GM19193 (cell line): ENCODE measurements around the gene CEP135.

Experiments used
- POLR2A ChIP-seq: IDR thresholded peaks from 4 replicates; pipeline ENCODE4 v1.6.1; 2011; ENCODE audit not compliant: insufficient read depth, insufficient read length; ENCODE audit errors: extremely low read depth

The CEP135 gene

DNA sequence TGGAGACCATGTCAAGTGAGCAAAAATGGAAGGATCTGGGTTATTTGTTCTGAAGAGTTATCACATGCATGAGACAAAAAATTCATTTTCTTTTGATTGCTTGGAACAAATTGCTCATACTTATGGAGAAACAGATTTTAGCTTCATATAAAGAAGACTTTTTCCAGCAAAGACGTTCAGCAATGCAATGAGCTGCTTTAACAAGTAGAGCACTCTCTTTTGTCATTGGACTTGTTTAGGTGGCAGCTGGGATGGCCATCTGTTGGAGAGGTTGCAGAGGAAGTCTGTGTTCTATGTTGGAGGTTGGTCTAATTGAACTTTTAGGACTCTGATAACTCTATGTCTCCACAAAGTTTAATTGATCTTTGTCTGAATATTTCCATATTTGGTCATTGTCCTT lies 19.9 kb upstream of the CEP135 start:
- no peak for TF ChIP-seq POLR2A

DNA sequence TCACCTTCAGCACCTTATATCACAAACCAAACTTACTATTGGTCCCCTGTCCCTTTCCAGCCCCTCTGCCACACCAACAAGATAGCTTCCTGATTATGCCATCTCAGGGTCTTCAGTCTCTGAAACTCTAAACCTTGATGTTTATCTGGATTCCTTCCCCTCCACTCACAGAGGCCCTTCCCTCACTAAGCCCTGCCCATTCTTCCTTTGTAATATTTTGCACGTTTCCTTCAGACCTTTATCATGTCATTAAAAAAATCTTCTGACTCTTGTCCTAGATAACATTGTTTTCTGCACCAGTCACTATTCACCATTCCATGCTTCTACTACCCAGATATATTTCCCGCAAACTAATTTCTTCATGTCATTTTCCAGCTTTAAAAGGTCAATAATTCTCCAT lies 17.7 kb upstream of the CEP135 start:
- TF ChIP-seq POLR2A = no peak

GRCh38 chr4:55931833-55932232 lies 16.9 kb upstream of the CEP135 start:
- TF ChIP-seq POLR2A = no peak

DNA sequence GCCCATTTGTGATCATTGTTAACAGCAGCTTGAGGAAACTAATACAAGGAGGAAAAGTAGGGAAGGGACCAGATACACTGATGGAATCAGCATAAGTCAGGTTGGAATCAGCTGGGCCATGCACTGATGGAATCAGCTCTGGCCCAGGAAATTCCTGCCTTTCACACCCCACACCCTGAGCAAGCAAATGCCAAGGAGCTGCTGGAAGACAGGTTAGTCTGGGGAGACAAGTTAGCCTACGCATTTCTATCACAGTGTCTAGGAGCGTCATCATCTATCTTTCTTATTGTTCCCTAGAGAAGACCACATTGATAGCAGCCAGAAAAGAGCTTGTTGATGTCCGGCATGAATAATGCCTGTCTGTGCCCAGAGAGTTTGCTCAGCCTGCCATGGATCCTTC lies 16.2 kb upstream of the CEP135 start:
- TF ChIP-seq POLR2A = no peak

GRCh38 chr4:55933611-55934010 lies 15.1 kb upstream of the CEP135 start:
- TF ChIP-seq POLR2A = no peak

DNA sequence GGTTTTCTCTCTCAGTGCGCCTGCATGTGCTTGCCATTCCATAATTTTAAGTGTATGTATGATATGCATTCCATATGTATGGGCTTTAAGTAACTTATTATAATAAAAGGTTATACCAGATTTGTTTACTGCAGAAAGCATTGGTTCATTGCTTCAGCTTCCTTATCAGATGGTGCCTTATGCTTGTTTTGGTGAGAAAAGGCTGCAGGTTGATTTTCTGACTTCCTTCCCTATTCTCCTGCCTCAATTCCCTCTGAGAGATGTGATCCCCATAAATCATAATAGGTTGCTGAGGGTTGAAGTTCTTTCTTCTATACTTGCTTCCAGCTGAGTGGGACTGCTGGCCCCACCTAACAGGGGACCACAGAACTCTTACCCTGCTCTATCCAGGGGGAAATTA lies 10.3 kb upstream of the CEP135 start:
- no peak for TF ChIP-seq POLR2A

DNA sequence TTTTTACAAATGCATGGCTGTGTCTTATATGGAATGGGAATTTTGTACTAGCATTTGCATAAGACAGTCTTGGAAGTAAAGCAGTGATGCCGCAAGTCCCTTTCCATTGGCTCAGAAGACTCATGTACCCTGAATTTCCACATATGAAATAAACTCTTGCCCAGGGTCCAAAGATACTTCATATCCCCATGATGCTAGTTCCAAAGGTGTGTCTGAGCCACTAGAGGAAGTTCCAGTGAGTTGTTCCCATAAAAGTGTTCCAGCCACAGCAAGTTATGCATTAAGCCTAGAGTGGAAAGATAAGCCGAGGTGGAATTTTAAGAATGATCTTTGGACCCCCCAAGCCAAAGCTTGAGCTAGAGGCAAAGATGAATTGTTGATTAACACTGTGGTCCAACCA lies 9.3 kb upstream of the CEP135 start:
- TF ChIP-seq POLR2A = no peak

GRCh38 chr4:55941881-55942396 lies 6.8 kb upstream of the CEP135 start:
- TF ChIP-seq POLR2A = no peak

DNA sequence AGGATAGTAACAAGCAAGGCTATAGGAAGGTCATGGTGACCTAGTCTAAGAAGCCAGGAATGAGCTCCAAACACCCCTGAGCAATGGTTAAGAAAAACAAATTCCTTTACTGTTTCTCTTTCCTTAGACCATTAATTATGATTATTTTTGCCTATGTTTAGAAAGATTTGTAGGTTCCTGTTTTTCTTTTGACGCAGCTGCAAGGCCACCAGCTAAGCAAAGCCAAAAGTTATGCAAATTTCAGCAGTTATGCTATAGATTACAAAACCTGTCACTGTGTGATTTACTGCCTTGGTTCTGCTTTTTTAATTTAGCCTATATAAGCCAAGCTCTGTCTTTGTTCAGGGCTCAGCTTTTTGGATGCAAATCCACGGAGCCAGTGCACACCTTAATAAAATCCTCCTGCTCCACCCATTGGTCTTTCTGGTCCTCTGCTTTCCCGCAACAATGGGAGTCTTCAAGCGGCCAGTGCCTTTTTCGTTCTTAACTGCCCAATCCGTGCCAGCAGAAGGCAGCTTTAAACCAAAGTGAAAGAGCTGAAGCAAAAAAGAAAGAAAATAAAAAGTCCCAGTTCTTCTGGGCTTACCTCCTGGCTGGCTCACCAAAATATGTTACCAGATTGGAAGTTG lies 1.4 kb upstream of the CEP135 start:
- no peak for TF ChIP-seq POLR2A

DNA sequence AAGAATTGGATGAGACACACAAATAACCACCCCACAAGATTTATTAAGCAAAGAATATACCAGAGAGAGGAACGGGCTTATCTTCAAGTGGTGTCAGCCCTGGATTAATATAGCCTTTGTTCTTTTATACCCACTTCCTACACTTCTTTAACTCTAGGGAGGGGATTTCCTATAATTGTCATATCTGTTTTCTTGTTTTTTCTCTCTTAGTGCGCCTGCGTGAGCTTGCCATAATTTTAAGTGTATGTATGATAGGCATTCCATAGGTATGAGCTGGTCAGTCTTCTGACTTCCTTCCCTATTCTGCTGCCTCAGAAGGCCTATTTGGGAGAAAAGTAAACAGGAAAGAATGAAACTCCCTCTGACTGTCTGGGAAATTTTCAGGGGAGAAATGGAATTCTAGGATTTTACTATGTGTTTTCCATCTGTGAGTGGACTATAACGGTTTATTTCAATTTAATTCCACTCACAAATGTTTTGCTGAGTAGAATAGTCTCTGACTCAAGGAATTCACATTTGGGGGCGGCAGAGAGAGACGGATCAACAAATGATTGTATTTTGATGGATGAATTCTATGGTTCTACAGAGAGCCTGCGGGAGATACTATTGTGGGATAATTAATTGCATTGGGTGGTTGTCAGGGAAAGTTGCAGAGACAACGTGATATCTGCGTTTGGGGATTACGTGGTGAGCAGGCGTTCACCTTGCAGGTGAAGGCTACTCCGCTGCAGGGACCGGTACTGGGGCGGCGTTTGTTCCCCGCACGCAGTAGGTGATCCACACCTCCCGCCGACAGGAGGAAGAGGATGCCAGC lies 626 bp upstream of the CEP135 start:
- no peak for TF ChIP-seq POLR2A

- TF ChIP-seq POLR2A = no peak
Measured at GRCh38 chr4:55949482-55949802, 697 bp downstream of the CEP135 start.

DNA sequence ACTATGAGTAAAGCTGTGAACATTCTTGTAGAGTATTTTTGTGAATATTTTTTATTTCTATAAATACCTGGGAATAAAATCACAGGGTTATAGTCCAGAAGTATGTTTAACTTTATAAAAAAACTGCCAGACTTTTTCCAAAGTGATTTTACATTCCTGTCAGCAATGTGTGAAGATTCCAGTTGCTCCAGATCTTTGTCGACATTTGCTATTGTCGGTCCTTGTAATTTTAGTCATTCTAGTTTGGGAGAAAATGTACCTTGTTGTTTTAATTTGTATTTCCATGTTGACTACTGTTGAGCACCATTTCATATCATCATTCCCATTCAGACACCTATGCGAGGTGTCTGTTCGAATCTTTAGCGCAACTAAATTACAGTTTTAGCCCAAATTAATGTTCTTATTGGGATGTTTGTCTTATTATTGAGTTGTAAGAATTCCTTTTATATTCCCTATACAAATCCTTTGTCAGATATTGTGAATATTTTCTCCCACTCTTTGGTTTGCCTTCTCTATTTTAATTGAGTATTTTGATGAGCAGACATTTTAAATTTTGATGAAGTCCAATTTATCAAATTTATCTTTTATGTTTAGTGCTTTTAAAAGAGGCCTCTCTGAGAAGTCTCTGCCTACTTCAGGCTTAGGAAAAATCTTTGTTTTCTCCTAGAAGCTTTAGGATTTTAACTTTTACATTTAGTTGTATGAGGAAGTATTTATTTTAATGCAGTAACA lies 2.6 kb downstream of the CEP135 start:
- TF ChIP-seq POLR2A = no peak

DNA sequence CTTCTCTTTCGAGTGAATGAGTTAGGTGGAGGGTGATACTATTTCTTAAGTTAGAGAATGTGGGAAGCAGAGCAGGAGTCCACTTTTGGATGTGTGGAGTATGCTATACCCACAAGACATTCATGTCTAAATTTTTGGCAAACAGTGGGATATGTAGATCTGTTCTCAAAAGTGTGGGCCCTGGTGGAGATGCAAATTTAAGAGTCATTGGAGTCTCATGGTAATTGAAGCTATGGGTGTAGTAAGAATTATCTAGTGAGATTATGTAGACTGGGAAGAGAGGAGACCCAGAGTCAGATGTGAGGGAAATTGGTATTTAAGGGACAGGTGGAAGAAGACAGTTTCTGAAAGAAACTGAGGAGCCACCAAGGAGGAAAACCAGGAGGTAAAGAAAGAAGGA lies 7.0 kb downstream of the CEP135 start:
- no peak for TF ChIP-seq POLR2A

DNA sequence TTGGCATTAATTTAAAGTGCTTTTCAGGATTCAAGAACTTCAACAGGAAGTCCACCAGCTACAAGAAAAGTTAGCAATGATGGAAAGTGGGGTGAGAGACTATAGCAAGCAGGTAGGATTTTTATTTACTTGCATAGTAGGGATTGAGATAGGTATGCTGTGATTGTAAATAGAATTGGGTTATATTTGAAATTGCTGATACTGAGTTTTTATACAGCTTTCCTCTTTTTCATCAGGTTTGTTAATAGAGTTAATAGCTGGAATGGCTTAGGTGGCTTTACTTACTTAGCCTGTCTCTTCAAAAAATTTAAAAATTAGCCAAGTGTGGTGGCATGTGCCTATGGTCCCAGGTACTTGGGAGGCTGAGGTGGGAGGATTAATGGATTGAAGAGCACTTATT lies 10.9 kb downstream of the CEP135 start:
- TF ChIP-seq POLR2A = no peak

DNA sequence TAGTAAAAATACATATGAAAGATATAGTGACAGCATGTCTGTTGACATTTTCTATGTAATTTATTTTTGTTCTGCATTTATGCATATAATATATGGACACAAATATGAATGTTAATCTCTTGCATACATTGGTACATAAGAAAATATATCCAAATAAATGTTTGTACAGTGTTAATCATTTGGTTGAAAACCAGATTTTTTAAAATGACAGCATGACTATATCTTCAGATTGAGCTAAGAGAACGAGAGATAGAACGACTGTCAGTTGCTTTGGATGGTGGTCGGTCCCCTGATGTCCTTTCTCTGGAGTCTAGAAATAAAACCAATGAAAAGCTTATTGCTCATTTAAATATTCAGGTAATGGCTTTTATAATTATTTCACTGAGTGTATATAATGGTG lies 15.3 kb downstream of the CEP135 start:
- no peak for TF ChIP-seq POLR2A

DNA sequence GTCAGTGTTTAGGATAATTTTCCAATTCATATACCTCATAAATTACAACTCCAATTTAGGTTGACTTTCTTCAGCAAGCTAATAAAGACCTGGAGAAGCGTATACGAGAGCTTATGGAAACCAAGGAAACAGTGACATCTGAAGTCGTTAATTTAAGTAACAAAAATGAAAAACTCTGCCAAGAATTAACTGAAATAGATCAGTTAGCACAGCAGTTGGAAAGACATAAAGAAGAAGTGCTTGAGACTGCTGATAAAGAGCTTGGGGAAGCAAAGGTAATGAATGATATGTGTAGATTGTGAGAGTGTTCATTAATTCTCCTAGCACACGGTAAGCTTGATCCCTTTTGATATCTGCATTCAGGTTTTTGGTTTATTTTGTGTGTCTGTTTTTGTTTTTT lies 16.8 kb downstream of the CEP135 start:
- no peak for TF ChIP-seq POLR2A
